ENCODE data around the gene KRT9. TPM values are rescaled to one million over a fixed set of nuclear protein-coding genes. Genes with fewer than 3 reads are reported as not detected.

Gene KRT9
- total and polyA plus RNA-seq, 2 experiments from 2014 or later = not detected

DNA sequence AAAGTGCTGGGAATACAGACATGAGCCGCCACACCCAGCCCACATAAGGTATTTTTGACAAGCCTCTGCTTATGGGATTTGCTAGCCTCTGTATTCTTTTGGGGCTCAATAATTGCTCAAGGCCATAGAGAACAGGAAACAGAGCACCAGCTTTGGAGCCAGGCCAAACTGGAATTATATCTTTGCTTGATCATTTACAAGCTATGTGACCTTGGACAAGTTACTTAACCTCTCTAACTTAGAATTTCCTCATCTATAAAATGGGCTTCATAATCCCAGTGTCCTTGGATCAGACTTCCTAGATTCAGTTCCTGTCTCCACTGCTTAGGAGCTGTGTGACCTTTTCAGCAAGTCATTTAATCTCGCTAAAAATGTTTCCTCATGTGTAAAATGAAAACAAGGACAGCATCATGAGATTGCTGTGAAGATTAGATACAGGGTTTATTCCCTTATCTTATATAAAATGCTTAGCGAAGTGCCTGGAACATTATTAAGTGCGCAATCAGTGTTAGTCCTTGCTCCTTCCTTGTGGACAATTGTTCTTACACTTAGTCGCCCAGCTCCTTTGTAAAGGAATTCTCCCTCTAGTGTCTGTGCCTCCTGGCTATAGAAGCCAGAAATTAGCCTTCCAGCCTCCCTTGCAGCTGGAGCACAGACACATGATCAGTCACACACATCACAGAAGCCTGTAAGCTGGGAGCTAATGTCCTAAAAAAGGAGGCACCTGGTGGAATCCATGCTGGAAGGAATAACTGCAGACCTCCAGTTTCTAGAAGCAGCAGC lies 16.6 kb downstream of the KRT9 start:
- Histone ChIP-seq H3K9me3 (ENCODE audit: low read depth) (no peaks in the 10 kb centered on the region), H3K4me1 (ENCODE audit: insufficient read depth) (peaks cover 4% of the 10 kb centered on the region), H3K4me2 (no peak overlapping the region), H2AFZ (no peak overlapping the region), H3K9me2 (replicated peaks; ENCODE audit: insufficient read depth) (no peaks in the 10 kb centered on the region), H3K79me2 (no peaks in the 10 kb centered on the region), H4K20me1 (ENCODE audit: insufficient read depth, poor library complexity, severe bottlenecking) (no peaks in the 10 kb centered on the region), H3K36me3 (replicated peaks; ENCODE audit: insufficient read depth, low read depth) (no peaks in the 10 kb centered on the region), H3K27me3 (no peaks in the 10 kb centered on the region), H3K4me3 (no peak overlapping the region), H3K27ac (no peak overlapping the region)
- WGBS (ENCODE audit: low lambda C conversion rate, missing lambda C conversion rate) = 77% methylated on average over 5 of the region's 5 CpGs
- DNase-seq (ENCODE audit: low spot score) = no peak
- no peak for TF ChIP-seq EZH2 (IDR thresholded peaks at IDR 0.05; ENCODE audit: borderline replicate concordance)

DNA sequence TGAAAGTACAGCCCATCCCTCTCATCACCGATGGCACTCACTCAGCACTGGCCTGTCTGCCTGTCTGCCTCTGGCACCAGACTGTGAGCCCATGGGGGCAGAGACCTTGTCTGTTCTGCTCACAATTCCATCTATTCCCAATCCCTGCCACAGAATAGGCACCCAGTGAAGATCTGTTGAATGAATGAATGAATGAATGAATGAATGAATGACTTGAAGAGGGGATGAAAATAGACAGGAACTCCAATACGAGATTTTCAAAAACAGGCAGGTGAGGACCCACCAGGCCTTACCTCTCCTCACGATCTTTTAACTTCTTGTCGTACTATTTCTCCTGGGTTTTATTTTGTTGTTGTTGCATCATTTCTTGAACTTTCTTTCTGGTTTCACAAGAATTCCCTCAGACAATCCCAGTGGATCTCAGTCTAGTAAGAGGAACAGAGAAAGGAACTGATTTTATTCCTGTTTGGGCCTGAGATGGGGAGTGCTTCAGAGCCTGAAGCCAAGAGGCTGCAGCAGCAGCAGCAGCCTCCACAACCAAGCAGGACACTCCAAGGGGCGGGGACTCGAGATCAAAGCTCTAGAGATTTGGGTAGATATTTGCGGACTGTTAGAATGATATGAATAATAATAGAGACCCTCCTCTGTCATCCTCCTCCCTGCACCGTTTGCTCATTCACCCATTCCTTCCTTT lies 17.7 kb downstream of the KRT9 start:
- H3K79me2 ChIP-seq = no peaks in the 10 kb centered on the region
- peaks cover 14% of the 10 kb centered on the region for H3K4me1 ChIP-seq (ENCODE audit: insufficient read depth)
- TF ChIP-seq, protein P1, sequence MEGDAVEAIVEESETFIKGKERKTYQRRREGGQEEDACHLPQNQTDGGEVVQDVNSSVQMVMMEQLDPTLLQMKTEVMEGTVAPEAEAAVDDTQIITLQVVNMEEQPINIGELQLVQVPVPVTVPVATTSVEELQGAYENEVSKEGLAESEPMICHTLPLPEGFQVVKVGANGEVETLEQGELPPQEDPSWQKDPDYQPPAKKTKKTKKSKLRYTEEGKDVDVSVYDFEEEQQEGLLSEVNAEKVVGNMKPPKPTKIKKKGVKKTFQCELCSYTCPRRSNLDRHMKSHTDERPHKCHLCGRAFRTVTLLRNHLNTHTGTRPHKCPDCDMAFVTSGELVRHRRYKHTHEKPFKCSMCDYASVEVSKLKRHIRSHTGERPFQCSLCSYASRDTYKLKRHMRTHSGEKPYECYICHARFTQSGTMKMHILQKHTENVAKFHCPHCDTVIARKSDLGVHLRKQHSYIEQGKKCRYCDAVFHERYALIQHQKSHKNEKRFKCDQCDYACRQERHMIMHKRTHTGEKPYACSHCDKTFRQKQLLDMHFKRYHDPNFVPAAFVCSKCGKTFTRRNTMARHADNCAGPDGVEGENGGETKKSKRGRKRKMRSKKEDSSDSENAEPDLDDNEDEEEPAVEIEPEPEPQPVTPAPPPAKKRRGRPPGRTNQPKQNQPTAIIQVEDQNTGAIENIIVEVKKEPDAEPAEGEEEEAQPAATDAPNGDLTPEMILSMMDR (IDR thresholded peaks at IDR 0.05; ENCODE audit: poor library complexity) = no peak
- TF ChIP-seq EZH2 (IDR thresholded peaks at IDR 0.05; ENCODE audit: borderline replicate concordance) (no peak), EZH2phosphoT487 (IDR thresholded peaks at IDR 0.05; ENCODE audit: low read depth, severe bottlenecking, unreplicated experiment) (no peak)
- H3K9me3 ChIP-seq (ENCODE audit: low read depth) = no peaks in the 10 kb centered on the region
- H3K36me3 ChIP-seq (replicated peaks; ENCODE audit: insufficient read depth, low read depth) = no peaks in the 10 kb centered on the region
- H3K4me3 ChIP-seq = no peak overlapping the region
- H3K4me2 ChIP-seq = no peak overlapping the region
- WGBS (ENCODE audit: low lambda C conversion rate, missing lambda C conversion rate) = 70% methylated on average over 8 of the region's 8 CpGs
- no peaks in the 10 kb centered on the region for H3K27me3 ChIP-seq
- no peak for DNase-seq (ENCODE audit: low spot score)
- H3K27ac ChIP-seq = no peak overlapping the region
- no peak overlapping the region for H2AFZ ChIP-seq
- no peaks in the 10 kb centered on the region for H3K9me2 ChIP-seq (replicated peaks; ENCODE audit: insufficient read depth)
- H4K20me1 ChIP-seq (ENCODE audit: insufficient read depth, poor library complexity, severe bottlenecking) = no peaks in the 10 kb centered on the region

DNA sequence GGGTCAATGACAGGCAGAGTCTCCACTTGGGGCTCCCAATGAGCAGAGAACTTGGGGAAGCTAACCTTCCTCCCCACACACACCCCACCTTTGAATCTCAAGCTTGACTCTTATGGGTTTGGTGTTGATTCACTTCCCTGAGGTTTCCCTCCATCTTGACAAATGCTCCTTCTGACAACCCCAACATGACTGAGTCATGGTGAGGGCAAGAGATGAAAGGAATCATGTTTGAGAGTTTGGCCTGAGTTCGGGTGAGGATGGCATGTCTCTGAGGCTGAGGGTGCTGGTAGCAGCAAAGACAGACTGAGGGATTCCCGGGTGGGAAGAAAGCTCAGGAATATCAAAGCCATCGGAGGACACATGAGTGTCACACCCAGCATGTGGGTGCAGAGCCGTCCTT lies 18.7 kb downstream of the KRT9 start:
- H3K36me3 ChIP-seq (replicated peaks; ENCODE audit: insufficient read depth, low read depth) = no peaks in the 10 kb centered on the region
- H3K9me2 ChIP-seq (replicated peaks; ENCODE audit: insufficient read depth) = no peaks in the 10 kb centered on the region
- H2AFZ ChIP-seq = no peak overlapping the region
- H3K9me3 ChIP-seq (ENCODE audit: low read depth) = no peaks in the 10 kb centered on the region
- TF ChIP-seq, protein P1 (IDR thresholded peaks at IDR 0.05; ENCODE audit: poor library complexity) = no peak
- no peak for TF ChIP-seq EZH2 (IDR thresholded peaks at IDR 0.05; ENCODE audit: borderline replicate concordance)
- no peak for TF ChIP-seq EZH2phosphoT487 (IDR thresholded peaks at IDR 0.05; ENCODE audit: low read depth, severe bottlenecking, unreplicated experiment)
- no peaks in the 10 kb centered on the region for H3K27me3 ChIP-seq
- no peak overlapping the region for H3K27ac ChIP-seq
- no peak for DNase-seq (ENCODE audit: low spot score)
- H3K4me1 ChIP-seq (ENCODE audit: insufficient read depth) = peaks cover 22% of the 10 kb centered on the region
- H3K79me2 ChIP-seq = no peaks in the 10 kb centered on the region
- no peak overlapping the region for H3K4me2 ChIP-seq
- 88% methylated on average over 4 of the region's 4 CpGs for WGBS (ENCODE audit: low lambda C conversion rate, missing lambda C conversion rate)
- no peak overlapping the region for H3K4me3 ChIP-seq
- H4K20me1 ChIP-seq (ENCODE audit: insufficient read depth, poor library complexity, severe bottlenecking) = no peaks in the 10 kb centered on the region

DNA sequence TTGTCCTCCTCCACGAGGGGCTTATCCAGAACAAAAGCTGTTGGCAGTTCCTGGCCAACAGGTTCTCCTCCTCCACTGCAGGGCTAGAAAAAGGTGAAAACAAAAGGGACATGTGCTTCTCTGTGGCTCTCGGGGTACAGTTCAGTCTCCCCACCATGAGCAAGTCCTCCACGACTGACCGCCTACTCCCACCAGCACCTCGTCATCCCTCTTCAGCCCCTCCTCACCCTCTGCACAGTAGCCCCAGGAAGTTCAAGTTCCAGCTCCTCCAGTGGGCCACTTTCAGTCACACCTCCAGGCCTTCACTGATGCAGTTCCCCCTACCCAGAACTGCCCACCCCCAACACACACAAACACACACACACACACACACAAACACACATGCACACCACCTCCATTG lies 19.4 kb downstream of the KRT9 start:
- no peak overlapping the region for H2AFZ ChIP-seq
- no peaks in the 10 kb centered on the region for H3K79me2 ChIP-seq
- no peak overlapping the region for H3K27ac ChIP-seq
- H3K4me1 ChIP-seq (ENCODE audit: insufficient read depth) = peaks cover 29% of the 10 kb centered on the region
- no peaks in the 10 kb centered on the region for H3K9me2 ChIP-seq (replicated peaks; ENCODE audit: insufficient read depth)
- DNase-seq (ENCODE audit: low spot score) = no peak
- H3K9me3 ChIP-seq (ENCODE audit: low read depth) = no peaks in the 10 kb centered on the region
- H3K27me3 ChIP-seq = no peaks in the 10 kb centered on the region
- H3K4me2 ChIP-seq = no peak overlapping the region
- H3K36me3 ChIP-seq (replicated peaks; ENCODE audit: insufficient read depth, low read depth) = no peaks in the 10 kb centered on the region
- no peak overlapping the region for H3K4me3 ChIP-seq
- H4K20me1 ChIP-seq (ENCODE audit: insufficient read depth, poor library complexity, severe bottlenecking) = no peaks in the 10 kb centered on the region
- no peak for TF ChIP-seq EZH2 (IDR thresholded peaks at IDR 0.05; ENCODE audit: borderline replicate concordance)
- TF ChIP-seq, protein P1 (IDR thresholded peaks at IDR 0.05; ENCODE audit: poor library complexity) = no peak
- no peak for TF ChIP-seq EZH2phosphoT487 (IDR thresholded peaks at IDR 0.05; ENCODE audit: low read depth, severe bottlenecking, unreplicated experiment)
- WGBS (ENCODE audit: low lambda C conversion rate, missing lambda C conversion rate) = 82% methylated on average over 5 of the region's 5 CpGs

Measured in hepatocyte (in vitro differentiated cells).